Measurements from ENCODE around the gene UBR4.

DNA sequence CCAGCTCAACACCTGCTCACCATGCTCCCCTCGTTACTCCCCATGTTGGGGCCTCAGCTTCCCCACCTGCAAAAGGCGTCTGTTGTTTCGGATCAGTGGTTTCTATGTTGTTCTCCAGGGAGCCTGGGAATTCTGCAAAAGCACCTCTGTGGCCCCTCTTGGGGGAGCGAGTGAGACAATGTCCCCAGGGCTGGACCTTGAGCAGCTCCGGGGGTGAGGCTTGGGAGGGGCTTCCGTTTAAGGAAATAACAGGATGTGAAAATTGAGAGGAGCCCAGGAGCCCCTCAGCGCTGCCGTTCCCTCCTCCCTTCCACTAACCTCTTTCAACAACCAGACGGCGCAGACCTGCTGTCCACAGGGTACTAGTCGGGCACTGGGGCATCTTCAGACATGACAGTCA is 155.1 kb downstream of the UBR4 start:
- TF ChIP-seq, protein P1, sequence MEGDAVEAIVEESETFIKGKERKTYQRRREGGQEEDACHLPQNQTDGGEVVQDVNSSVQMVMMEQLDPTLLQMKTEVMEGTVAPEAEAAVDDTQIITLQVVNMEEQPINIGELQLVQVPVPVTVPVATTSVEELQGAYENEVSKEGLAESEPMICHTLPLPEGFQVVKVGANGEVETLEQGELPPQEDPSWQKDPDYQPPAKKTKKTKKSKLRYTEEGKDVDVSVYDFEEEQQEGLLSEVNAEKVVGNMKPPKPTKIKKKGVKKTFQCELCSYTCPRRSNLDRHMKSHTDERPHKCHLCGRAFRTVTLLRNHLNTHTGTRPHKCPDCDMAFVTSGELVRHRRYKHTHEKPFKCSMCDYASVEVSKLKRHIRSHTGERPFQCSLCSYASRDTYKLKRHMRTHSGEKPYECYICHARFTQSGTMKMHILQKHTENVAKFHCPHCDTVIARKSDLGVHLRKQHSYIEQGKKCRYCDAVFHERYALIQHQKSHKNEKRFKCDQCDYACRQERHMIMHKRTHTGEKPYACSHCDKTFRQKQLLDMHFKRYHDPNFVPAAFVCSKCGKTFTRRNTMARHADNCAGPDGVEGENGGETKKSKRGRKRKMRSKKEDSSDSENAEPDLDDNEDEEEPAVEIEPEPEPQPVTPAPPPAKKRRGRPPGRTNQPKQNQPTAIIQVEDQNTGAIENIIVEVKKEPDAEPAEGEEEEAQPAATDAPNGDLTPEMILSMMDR (IDR thresholded peaks at IDR 0.05) = no peak
- no peak for TF ChIP-seq POLR2A (IDR thresholded peaks at IDR 0.05)

All from Peyer's patch (tissue), 4 donors.